NCI-H2227 treated with DMSO at 0.1 percent for 48 hours (cell line): Measurements from ENCODE around the gene FABP3.

Source experiments
- DNase-seq: peaks from one replicate; lab custom pipeline; 2025; lab: John Stamatoyannopoulos, UW

FABP3 gene

GRCh38 chr1:31373056-31373896 is at the start of gene FABP3:
Gene FABP3 (minus strand): TSS chr1:31373076. CDS start chr1:31373014, 62 bp downstream.
- peak; percentile 83 for DNase-seq

DNA sequence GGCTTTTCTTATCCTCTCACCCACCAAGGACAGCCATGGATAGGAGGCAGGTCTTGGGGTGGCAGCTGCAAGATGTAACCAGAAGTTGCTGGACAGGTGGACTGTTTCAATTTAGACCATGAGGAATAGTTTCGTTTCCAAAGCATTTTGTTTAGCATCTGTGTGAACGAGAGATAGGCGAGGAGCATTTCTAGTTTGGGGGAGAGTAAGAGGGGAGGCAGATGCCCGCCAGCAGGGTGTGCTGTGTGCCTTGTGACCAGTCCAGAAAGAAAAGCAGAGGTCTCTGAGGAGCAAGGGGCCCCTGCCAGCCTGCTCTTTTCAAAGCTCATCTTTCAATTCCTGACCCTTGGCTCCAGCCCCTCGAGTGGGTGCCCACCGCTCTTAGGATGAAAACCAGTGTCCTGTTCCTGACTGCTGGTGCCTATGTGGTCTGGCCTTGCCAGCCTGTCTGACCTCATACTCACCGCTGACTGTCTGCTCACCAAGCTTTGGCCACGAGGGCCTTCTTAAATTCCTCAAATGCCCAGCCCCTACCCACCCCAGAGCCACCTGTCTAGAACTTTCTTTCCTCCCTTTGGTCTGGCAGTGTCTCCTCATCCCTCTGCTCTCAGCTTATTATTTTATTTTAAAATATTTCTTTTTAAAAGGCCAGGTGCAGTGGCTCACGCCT is 48.6 kb upstream of the FABP3 start:
- peak; percentile 16 for DNase-seq

GRCh38 chr1:31420716-31421115 is 47.8 kb upstream of the FABP3 start:
- DNase-seq, result no peak

- no peak for DNase-seq
Observed at GRCh38 chr1:31418626-31419323, 45.9 kb upstream of the FABP3 start.

GRCh38 chr1:31417148-31417547 is 44.3 kb upstream of the FABP3 start:
- DNase-seq, result no peak

- DNase-seq, result no peak
Observed at GRCh38 chr1:31416101-31416736, 43.3 kb upstream of the FABP3 start.

- no peak for DNase-seq
Observed at GRCh38 chr1:31415658-31416057, 42.8 kb upstream of the FABP3 start.

GRCh38 chr1:31414980-31415370 is 42.1 kb upstream of the FABP3 start:
- no peak for DNase-seq

DNA sequence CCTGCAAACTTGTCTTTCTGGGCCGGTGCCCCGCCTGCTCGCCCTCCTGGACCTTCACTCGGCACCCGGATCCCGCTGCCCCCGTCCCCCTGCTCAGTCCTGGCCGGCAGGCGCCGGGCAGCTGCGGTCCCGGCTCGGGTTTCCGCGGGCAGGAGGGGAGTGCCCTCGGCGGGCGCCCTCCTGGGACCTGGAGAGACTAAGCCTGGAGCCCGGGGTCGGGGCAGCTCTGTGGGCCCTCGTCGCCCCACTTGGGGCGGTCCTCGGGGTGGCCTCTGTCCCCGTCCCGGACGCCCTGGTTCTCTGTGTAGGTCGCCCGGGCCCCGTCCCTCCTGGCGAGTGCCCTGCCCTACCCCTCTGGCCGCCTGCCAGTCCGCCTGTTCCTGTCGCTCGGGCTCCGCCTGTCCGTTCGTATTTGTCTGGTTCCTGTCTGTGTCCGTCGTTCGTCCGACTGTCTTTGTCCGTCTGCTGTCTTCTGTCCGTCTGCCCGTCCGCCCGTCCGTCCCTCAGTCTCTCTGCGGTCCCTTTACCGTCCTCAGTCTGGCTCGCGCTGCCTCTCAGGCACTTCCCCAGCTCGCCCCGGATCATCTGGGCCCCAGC is 40.6 kb upstream of the FABP3 start:
- DNase-seq, result no peak

GRCh38 chr1:31412732-31413404 is 40.0 kb upstream of the FABP3 start, which contains the start of gene SERINC2:
Gene SERINC2 (plus strand): TSS chr1:31413213. CDS start chr1:31413266, 53 bp downstream.
- DNase-seq, result no peak

DNA sequence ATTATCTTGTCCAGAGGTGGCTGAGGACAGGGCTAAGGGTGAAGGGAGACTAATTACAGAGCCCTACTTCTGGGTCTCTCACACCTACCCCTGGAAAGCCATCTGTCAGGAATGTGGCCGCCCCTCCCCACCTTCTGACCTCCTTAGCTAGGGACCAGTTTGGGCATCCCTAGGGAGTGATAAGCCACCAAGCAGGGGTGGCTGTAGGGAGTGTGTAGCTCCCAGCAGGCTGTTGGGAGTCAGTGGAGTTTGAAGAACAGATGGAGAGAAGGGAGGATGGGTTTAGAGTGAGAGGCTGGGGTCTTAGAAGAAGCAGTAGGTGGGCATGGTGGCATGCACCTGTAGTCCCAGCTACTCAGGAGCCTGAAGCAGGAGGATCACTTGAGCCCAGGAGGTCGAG is 39.3 kb upstream of the FABP3 start:
- no peak for DNase-seq

- DNase-seq, result no peak
Observed at GRCh38 chr1:31410871-31411270, 38.0 kb upstream of the FABP3 start.

DNA sequence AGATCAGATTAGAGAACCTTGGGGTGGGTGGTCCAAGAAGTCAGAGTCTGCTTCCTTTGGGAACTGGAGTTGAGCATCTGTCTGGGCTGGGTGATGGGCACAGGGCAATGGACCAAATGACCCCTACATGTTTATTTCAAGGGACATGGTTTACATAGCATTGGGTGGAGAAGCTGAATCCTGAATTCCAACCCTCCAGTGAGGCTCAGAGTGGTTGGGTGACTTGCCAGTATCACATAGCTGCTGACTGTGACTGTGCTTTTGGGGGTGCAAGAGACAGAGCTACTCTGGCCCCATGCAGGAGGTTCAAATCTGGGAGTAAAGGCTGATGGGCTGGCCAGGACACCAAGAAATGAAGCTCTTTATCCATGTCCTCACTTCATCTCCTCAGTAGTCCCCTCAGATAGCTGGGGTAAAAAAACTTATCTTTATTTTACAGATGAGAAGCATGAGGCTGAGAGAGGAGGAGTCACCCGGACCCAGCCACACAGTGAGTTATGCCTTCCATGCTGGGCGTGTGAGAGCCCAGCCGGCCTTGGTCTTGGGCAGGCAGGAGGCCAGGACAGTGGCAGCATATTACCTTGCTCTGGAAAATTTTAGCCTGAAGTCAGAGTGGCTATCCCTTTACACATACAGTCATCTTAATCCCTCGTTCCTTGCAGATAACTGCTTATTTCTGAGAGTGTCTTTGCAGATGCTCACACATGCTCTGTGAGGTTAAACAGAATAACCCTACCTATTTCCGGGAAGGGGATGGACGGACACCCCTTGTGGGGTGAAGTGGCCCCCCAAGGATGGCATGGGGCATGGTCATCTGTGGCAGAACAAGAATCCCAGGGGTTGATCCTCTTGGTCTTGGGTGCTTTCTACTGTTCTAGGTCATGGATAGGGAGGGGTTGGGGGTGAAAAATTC is 37.3 kb upstream of the FABP3 start:
- DNase-seq, result no peak

DNA sequence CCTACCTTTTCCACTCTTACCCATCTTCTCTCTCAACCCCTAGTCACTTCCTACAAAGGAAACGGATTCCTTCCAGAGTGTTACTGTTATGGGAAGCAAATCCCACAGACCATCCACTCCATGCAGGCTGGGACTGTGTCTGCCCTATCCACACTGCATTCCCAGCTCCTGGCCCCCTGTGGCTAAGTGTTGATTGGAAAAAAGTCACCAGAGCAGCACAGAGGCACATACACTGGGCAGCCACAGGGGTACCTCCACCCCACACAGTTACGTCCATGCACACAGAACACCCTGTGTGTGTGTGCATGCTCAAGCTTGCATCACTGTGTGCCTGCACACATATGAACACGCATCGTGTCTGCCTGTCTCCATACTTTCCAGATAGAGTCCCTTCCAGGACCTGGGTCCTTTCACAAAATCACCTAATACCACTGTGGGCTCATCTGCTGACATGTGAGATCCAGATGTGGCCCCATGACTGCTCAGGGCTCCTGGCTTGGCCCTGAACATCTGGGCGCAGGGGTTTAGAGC is 36.0 kb upstream of the FABP3 start:
- DNase-seq, result no peak

DNA sequence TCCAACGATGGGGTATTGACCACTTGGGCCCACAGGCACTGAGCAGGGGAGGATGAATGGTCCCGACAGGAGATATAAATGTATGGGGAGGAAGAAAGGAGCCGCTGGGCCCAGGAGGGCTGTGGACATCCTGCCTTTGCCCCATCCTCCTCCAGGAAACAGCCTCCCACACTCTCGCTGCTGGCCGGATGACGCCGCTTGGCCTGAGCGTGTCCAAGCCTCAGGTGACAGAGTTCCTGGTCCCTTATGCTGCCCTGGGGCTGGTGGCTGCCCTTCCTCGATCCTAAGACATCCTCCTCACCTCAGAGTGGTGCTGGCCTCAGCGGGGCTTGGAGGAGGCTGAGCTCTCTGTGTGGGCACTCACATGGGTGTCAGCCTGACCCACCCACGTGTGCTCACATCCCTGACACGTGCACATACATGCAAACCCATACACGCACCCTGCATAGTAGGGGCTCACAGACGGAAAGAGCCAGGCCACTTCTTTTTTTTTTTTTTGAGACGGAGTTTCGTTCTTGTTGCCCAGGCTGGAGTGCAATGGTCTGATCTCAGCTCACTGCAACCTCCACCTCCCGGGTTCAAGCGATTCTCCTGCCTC is 34.3 kb upstream of the FABP3 start:
- no peak for DNase-seq

- DNase-seq, result no peak
Observed at GRCh38 chr1:31405578-31406245, 32.8 kb upstream of the FABP3 start.

- DNase-seq, result no peak
Observed at GRCh38 chr1:31401241-31401640, 28.4 kb upstream of the FABP3 start.

GRCh38 chr1:31400393-31400792 is 27.5 kb upstream of the FABP3 start:
- no peak for DNase-seq

DNA sequence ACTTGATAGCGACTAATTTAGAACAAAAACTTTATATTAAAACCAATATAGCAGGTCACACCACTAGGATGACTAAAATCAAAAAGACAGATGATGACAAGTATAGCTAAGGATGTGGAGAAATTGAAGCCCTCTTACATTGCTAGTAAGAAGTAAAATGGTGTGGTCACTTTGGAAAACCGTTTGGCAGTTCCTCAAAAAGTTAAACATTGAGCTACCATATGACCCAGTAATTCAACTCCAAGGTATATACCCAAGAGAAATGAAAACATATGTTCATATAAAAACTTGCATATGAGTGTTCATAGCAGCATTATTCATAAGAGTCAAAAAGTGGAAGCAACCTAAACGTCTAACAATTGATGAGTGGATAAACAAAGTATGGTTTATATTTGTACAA is 27.1 kb upstream of the FABP3 start:
- DNase-seq, result no peak
